WTC11 (cell line): ENCODE measurements around the gene SPECC1L.

Experiments
- CTCF ChIP-seq: fragments of 200-600 bp; IDR thresholded peaks from 2 replicates; pipeline ENCODE4 v1.8.0; 2022; ENCODE audit warnings: antibody characterized with exemption
- PRDM15 ChIP-seq: sonication (generic); formaldehyde crosslinking; IDR thresholded peaks from 2 replicates; pipeline ENCODE4 v1.8.0; 2022; ENCODE audit warnings: missing genetic modification reagents

GRCh38 chr22:24291515-24292201 lies 21.0 kb downstream of the SPECC1L start:
- TF ChIP-seq PRDM15 (CRISPR knock-in tag): no peak
- TF ChIP-seq CTCF: no peak
